ENCODE measurements around the gene NCKAP1. TPM values are rescaled to one million over a fixed set of nuclear protein-coding genes. Genes with fewer than 3 reads are reported as not detected.

Gene NCKAP1
- polyA plus RNA-seq, 1 of the 3 experiments (the other 2 are of a cell fraction), result 64.0 TPM

GRCh38 chr2:183029219-183029618 is 9.0 kb downstream of the NCKAP1 start (continued):
- no peak for TF ChIP-seq TAF1 (IDR thresholded peaks at IDR 0.05; ENCODE audit: borderline replicate concordance, low read depth, low read length)
- no peak for TF ChIP-seq CHD2 (IDR thresholded peaks at IDR 0.05; ENCODE audit: low read length, partially characterized antibody)
- no peak for TF ChIP-seq SIN3A (IDR thresholded peaks at IDR 0.05; ENCODE audit: borderline replicate concordance, low read depth, low read length)
- TF ChIP-seq, protein P1, sequence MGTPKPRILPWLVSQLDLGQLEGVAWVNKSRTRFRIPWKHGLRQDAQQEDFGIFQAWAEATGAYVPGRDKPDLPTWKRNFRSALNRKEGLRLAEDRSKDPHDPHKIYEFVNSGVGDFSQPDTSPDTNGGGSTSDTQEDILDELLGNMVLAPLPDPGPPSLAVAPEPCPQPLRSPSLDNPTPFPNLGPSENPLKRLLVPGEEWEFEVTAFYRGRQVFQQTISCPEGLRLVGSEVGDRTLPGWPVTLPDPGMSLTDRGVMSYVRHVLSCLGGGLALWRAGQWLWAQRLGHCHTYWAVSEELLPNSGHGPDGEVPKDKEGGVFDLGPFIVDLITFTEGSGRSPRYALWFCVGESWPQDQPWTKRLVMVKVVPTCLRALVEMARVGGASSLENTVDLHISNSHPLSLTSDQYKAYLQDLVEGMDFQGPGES (IDR thresholded peaks at IDR 0.05; ENCODE audit: low read depth, low read length), result no peak
- TF ChIP-seq RCOR1 (IDR thresholded peaks at IDR 0.05; ENCODE audit: low read length), result no peak
- no peak for TF ChIP-seq TEAD4 (IDR thresholded peaks at IDR 0.05; ENCODE audit: borderline replicate concordance, insufficient read depth)
- TF ChIP-seq REST (IDR thresholded peaks at IDR 0.05; ENCODE audit: low read depth, low read length), result no peak

- H3K27ac ChIP-seq (ENCODE audit: low read depth in 2 of 2, low read length in 1 of 2), result no peak overlapping the region
- H3K9me3 ChIP-seq, result no peaks in the 10 kb centered on the region
- H3K79me2 ChIP-seq (ENCODE audit: insufficient read depth), result peaks cover 100% of the 10 kb centered on the region
- no peaks in the 10 kb centered on the region for H3K9me2 ChIP-seq
- H3K36me3 ChIP-seq (replicated peaks in 1 of 2; ENCODE audit: control insufficient read depth in 1 of 2, insufficient read depth in 2 of 2, low read length in 1 of 2), result peaks cover 5 to 7% of the 10 kb centered on the region in 2 experiments
- H2AFZ ChIP-seq (ENCODE audit: low read depth), result no peak overlapping the region
- peaks cover 13 to 18% of the 10 kb centered on the region in 2 experiments; a peak in 3 of 4 replicates for H3K4me1 ChIP-seq (ENCODE audit: control insufficient read depth in 1 of 2, insufficient read depth in 2 of 2, low read depth in 1 of 2, low read length in 1 of 2)
- no peak overlapping the region for H3K4me3 ChIP-seq (ENCODE audit: low read depth in 2 of 2, low read length in 1 of 2)
- TF ChIP-seq RCOR1 (IDR thresholded peaks at IDR 0.05; ENCODE audit: low read length) (no peak), FOXJ3 (CRISPR knock-in tag; IDR thresholded peaks at IDR 0.05) (no peak)
- H3K4me2 ChIP-seq, result no peak overlapping the region
- peaks cover 3% of the 10 kb centered on the region for H3F3A ChIP-seq (replicated peaks; ENCODE audit: insufficient read depth)
- H4K20me1 ChIP-seq (ENCODE audit: insufficient read depth), result peaks cover 98% of the 10 kb centered on the region
- DNase-seq, result no peak
- H3K27me3 ChIP-seq (ENCODE audit: insufficient read depth), result no peaks in the 10 kb centered on the region
- POLR2A ChIA-PET, result no interaction called here
- CTCF ChIA-PET, result no interaction called here
- no peak overlapping the region for H3K9ac ChIP-seq
These were observed 10.1 kb downstream of the NCKAP1 start for GRCh38 chr2:183028108-183028507.

- peaks cover 13 to 18% of the 10 kb centered on the region in 2 experiments; a peak in 3 of 4 replicates for H3K4me1 ChIP-seq (ENCODE audit: control insufficient read depth in 1 of 2, insufficient read depth in 2 of 2, low read depth in 1 of 2, low read length in 1 of 2)
- TF ChIP-seq, protein P1 (IDR thresholded peaks at IDR 0.05; ENCODE audit: low read depth, low read length), result no peak
- no peak for DNase-seq
- H2AFZ ChIP-seq (ENCODE audit: low read depth), result no peak overlapping the region
- WGBS (ENCODE audit: low lambda C conversion rate), result 92% methylated on average over 1 of the region's 1 CpG
- H3K9me3 ChIP-seq, result no peaks in the 10 kb centered on the region
- no peak overlapping the region for H3K27ac ChIP-seq (ENCODE audit: low read depth in 2 of 2, low read length in 1 of 2)
- H3K79me2 ChIP-seq (ENCODE audit: insufficient read depth), result peaks cover 100% of the 10 kb centered on the region
- no peaks in the 10 kb centered on the region for H3K9me2 ChIP-seq
- ChIA-PET POLR2A (no interaction called here), CTCF (interaction anchor here (1.4 kb wide), 1 partner anchor 47 kb away, joined by 4 read pairs; no protein-coding TSS in a partner anchor)
- H3K4me3 ChIP-seq (ENCODE audit: low read depth in 2 of 2, low read length in 1 of 2), result no peak overlapping the region
- H3K4me2 ChIP-seq, result no peak overlapping the region
- no peaks in the 10 kb centered on the region for H3K27me3 ChIP-seq (ENCODE audit: insufficient read depth)
- no peak overlapping the region for H3K9ac ChIP-seq
- peaks cover 98% of the 10 kb centered on the region for H4K20me1 ChIP-seq (ENCODE audit: insufficient read depth)
- peaks cover 6% of the 10 kb centered on the region for H3F3A ChIP-seq (replicated peaks; ENCODE audit: insufficient read depth)
- peaks cover 12 to 13% of the 10 kb centered on the region in 2 experiments for H3K36me3 ChIP-seq (replicated peaks in 1 of 2; ENCODE audit: control insufficient read depth in 1 of 2, insufficient read depth in 2 of 2, low read length in 1 of 2)
These were observed 10.8 kb downstream of the NCKAP1 start for GRCh38 chr2:183027443-183027842.

Measured in SK-N-SH (cell line).